BLaER1 treated with 17β-estradiol and CSF1 and Interleukin-3, amounts not matched to agents 10 nM and 100 nM (cell line): ENCODE measurements around the gene FIBP.

Experiments
- H3K27ac ChIP-seq, 11 experiments: shearing (Covaris generic); formaldehyde crosslinking; 2 replicates each; pipeline ENCODE4 v1.8.1; 2022
- H3K27me3 ChIP-seq, 11 experiments: shearing (Covaris generic); formaldehyde crosslinking; 2 replicates each; pipeline ENCODE4 v1.8.1; 2022
- H3K36me3 ChIP-seq, 11 experiments: shearing (Covaris generic); formaldehyde crosslinking; 2 replicates each; pipeline ENCODE4 v1.8.1; 2022
- H3K4me1 ChIP-seq, 10 experiments: shearing (Covaris generic); formaldehyde crosslinking; 2 replicates each; pipeline ENCODE4 v1.8.1; 2022
- H3K4me2 ChIP-seq, 11 experiments: shearing (Covaris generic); formaldehyde crosslinking; 2 replicates each; pipeline ENCODE4 v1.8.1; 2022
- H3K4me3 ChIP-seq, 10 experiments: shearing (Covaris generic); formaldehyde crosslinking; 2 replicates each; pipeline ENCODE4 v1.8.1; 2022
- H3K9ac ChIP-seq, 11 experiments: shearing (Covaris generic); formaldehyde crosslinking; 2 replicates each; pipeline ENCODE4 v1.8.1; 2022
- H3K9me3 ChIP-seq, 11 experiments: shearing (Covaris generic); formaldehyde crosslinking; replicated peaks in 1 of 11; 2 replicates each; pipeline ENCODE4 v1.8.1; 2022
- H4K20me1 ChIP-seq, 11 experiments: shearing (Covaris generic); formaldehyde crosslinking; 2 replicates each; pipeline ENCODE4 v1.8.1; 2022
- Cebpa-rat ChIP-seq, 11 experiments: shearing (Covaris generic); IDR thresholded peaks; 2 replicates each; pipeline ENCODE4 v1.8.1; 2022

Gene FIBP

DNA sequence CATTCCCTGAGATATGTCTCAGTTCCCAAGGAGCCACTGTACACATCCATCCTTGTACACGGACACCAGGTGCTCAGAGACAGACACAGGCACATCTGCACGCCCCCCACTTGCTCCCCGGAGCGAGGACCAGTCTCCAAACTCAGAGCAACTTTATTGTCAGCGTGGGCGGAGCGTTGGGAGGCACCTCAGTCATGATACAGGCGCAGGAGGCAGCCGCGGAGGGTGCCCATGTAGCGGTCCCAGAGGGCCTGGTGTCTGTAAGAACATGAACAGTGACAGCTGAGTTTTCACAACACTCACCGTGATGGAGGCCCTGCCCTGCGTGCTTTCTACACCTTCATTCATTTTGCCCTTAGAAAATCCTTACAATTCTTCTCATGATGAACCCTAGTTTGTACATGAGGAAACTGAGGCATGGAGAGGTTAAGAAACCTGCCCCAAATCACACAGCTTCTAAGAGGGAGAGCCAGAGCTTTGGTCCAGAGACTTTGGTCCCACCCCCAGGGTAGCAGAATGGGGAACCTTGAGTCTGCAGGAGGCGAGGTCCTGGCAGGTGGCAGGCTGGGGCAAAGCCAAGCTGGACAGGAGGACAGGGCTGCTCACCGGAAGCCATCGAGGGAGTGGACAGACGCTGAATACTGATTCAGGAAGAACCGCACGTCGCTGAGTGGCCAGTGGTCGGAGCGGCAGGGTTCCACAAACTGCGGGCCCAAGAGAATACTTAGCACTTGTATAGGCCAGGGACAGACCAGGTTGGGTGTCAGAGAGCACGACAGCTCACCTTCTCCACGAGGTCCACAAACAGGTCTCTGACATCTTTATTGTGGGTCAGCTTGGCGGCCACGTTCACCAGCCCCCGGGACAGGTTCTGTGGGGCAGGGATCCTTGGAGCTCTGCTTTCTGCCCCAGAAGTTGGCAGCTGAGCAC is 4.2 kb downstream of the FIBP start:
- Histone ChIP-seq H4K20me1 (peaks cover 0 to 58% (median 28%) of the 10 kb centered on the region in 11 experiments; a peak in 16 of 22 replicates), H3K36me3 (peaks cover 45 to 60% (median 50%) of the 10 kb centered on the region in 11 experiments), H3K4me2 (peak overlapping the region in 9 of 11 experiments; percentile 23 to 98 (median 79); a peak in 15 of 22 replicates), H3K4me3 (no peak overlapping the region), H3K27ac (0 out of 22 replicates have a peak overlapping the region, but pooled peaks of 1 of the 11 experiments have one; percentile 4), H3K9ac (peak overlapping the region in 6 of 11 experiments; percentile 1 to 43 (median 22); a peak in 3 of 22 replicates), H3K9me3 (no peaks in the 10 kb centered on the region), H3K4me1 (peaks cover 68 to 83% (median 78%) of the 10 kb centered on the region in 10 experiments), H3K27me3 (no peaks in the 10 kb centered on the region)
- no peak for TF ChIP-seq Cebpa-rat (IDR thresholded peaks at IDR 0.05)

DNA sequence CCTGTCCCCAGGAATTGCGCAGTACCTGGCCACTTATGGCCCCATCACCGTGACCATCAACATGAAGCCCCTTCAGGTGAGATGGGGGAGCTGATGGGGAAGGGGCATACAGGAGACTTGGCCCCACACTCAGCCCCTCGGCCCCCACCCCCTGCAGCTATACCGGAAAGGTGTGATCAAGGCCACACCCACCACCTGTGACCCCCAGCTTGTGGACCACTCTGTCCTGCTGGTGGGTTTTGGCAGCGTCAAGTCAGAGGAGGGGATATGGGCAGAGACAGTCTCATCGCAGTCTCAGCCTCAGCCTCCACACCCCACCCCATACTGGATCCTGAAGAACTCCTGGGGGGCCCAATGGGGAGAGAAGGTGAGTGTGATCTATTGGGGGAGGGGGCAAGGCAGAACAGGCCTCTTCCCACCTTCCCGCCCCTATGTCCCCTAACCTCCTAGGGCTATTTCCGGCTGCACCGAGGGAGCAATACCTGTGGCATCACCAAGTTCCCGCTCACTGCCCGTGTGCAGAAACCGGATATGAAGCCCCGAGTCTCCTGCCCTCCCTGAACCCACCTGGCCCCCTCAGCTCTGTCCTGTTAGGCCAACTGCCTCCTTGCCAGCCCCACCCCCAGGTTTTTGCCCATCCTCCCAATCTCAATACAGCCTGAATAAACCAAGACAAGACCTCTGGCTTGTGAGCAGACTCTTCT is 5.1 kb downstream of the FIBP start:
- no peak overlapping the region for H3K27ac ChIP-seq
- peaks cover 64 to 86% (median 81%) of the 10 kb centered on the region in 10 experiments for H3K4me1 ChIP-seq
- no peaks in the 10 kb centered on the region for H3K27me3 ChIP-seq
- no peak overlapping the region for H3K4me3 ChIP-seq
- no peak for TF ChIP-seq Cebpa-rat (IDR thresholded peaks at IDR 0.05)
- H3K36me3 ChIP-seq: peaks cover 45 to 60% (median 50%) of the 10 kb centered on the region in 11 experiments
- H4K20me1 ChIP-seq: peaks cover 0 to 58% (median 28%) of the 10 kb centered on the region in 11 experiments; a peak in 16 of 22 replicates
- H3K9ac ChIP-seq: 0 out of 22 replicates have a peak overlapping the region, but pooled peaks of 1 of the 11 experiments have one; percentile 1
- no peak overlapping the region for H3K4me2 ChIP-seq
- no peaks in the 10 kb centered on the region for H3K9me3 ChIP-seq

DNA sequence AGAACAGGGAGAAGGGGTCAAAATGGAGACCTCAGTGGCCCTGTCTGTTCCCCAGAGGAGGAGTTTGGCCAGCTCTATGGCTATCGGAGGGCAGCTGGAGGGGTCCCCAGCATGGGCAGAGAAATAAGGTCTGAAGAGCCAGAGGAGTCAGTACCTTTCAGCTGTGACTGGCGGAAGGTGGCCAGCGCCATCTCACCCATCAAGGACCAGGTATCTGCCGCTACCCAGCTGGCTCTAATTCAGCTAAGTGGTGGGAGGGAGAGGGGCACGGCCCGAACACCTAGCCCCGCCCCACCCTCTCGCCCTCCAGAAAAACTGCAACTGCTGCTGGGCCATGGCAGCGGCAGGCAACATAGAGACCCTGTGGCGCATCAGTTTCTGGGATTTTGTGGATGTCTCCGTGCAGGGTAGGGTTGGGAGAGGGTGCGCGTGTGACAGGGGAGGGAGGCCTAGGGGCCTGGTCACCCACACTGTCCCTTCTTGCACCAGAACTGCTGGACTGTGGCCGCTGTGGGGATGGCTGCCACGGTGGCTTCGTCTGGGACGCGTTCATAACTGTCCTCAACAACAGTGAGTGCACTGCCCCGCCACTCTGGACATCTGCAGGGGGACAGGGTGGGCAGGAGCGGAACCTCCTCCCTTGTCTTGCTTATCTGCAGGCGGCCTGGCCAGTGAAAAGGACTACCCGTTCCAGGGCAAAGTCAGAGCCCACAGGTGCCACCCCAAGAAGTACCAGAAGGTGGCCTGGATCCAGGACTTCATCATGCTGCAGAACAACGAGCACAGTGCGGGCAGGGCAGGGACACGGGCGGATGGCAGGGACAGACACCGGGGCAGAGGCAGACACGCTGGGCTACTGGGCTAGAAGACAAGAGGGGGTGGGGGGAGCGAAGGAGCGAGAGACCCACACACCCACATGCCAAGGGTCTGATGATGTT is 5.9 kb downstream of the FIBP start:
- H3K4me1 ChIP-seq: peaks cover 59 to 84% (median 77%) of the 10 kb centered on the region in 10 experiments
- no peak overlapping the region for H3K4me3 ChIP-seq
- peaks cover 45 to 60% (median 50%) of the 10 kb centered on the region in 11 experiments for H3K36me3 ChIP-seq
- no peaks in the 10 kb centered on the region for H3K27me3 ChIP-seq
- H3K9me3 ChIP-seq: no peaks in the 10 kb centered on the region
- no peak for TF ChIP-seq Cebpa-rat (IDR thresholded peaks at IDR 0.05)
- H4K20me1 ChIP-seq: peaks cover 0 to 56% (median 28%) of the 10 kb centered on the region in 11 experiments; a peak in 15 of 22 replicates
- H3K27ac ChIP-seq: peak overlapping the region in 1 of 11 experiments; percentile 51; a peak in 2 of 22 replicates
- H3K4me2 ChIP-seq: peak overlapping the region; percentile 68 to 94 (median 88); a peak in 20 of 22 replicates
- H3K9ac ChIP-seq: peak overlapping the region in 7 of 11 experiments; percentile 6 to 57 (median 49); a peak in 3 of 22 replicates

DNA sequence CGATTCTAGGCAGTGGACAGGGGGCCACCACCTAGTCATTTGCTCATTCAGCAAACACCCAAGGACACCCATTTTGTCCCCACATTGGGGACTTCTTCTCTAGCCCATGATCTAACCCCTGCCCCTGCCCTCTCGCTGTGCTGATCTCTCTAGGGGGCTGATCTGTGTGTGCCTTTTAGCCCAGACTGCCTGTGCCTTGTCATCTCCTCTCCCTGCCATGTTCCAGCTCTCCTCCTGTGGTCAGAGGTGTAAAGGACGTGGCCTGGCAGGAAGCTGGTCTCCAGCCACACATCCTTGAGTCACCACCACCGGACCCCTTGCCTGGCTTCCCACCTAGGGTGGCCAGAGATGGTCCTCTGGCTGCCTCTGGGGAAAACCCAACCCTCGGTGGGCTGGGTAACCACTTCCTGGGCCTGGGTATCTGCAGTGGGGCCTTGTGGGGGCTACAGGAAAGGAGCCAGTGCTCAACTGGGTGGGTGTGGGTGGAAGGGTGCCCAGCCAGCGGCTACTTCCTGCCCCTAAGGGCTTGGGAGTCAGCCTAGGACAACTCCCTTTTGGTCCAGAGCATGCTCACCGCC is 7.3 kb downstream of the FIBP start:
- no peaks in the 10 kb centered on the region for H3K27me3 ChIP-seq
- peaks cover 35 to 46% (median 39%) of the 10 kb centered on the region in 11 experiments for H3K36me3 ChIP-seq
- H3K9me3 ChIP-seq: no peaks in the 10 kb centered on the region
- H3K27ac ChIP-seq: peak overlapping the region in 8 of 11 experiments; percentile 2 to 58 (median 34); a peak in 13 of 22 replicates
- peaks cover 45 to 81% (median 65%) of the 10 kb centered on the region in 10 experiments for H3K4me1 ChIP-seq
- peak overlapping the region in 2 of 10 experiments; percentile 7 to 54; a peak in 1 of 20 replicates for H3K4me3 ChIP-seq
- H4K20me1 ChIP-seq: peaks cover 0 to 43% (median 22%) of the 10 kb centered on the region in 11 experiments; a peak in 15 of 22 replicates
- TF ChIP-seq Cebpa-rat (IDR thresholded peaks at IDR 0.05): no peak
- H3K4me2 ChIP-seq: peak overlapping the region; percentile 68 to 94 (median 88)
- peak overlapping the region in 9 of 11 experiments; percentile 6 to 57 (median 38); a peak in 12 of 22 replicates for H3K9ac ChIP-seq

DNA sequence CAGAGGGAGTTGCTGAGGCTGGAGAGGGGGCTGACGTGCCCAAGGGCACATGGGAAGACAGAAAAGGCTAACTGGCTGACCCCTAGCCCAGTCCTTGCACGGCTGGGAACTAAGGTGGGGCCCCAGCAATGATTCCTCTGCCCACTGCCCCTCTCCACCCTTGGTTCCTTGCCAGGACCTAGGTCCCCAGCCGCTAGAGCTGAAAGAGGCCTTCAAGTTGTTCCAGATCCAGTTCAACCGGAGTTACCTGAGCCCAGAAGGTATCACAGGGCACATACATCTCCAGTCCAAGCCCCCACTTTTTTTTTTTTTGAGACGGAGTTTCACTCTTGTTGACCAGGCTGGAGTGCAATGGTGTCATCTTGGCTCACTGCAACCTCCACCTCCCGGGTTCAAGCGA is 8.2 kb downstream of the FIBP start:
- Histone ChIP-seq H3K4me1 (peaks cover 36 to 72% (median 56%) of the 10 kb centered on the region in 10 experiments), H3K9me3 (no peaks in the 10 kb centered on the region), H3K27ac (peak overlapping the region in 5 of 11 experiments; percentile 13 to 48 (median 41); a peak in 7 of 22 replicates), H3K36me3 (peaks cover 26 to 37% (median 30%) of the 10 kb centered on the region in 11 experiments), H3K4me2 (peak overlapping the region; percentile 55 to 94 (median 86)), H4K20me1 (peaks cover 0 to 34% (median 15%) of the 10 kb centered on the region in 11 experiments; a peak in 15 of 22 replicates), H3K9ac (peak overlapping the region in 7 of 11 experiments; percentile 4 to 53 (median 15); a peak in 7 of 22 replicates), H3K27me3 (no peaks in the 10 kb centered on the region), H3K4me3 (peak overlapping the region in 3 of 10 experiments; percentile 25 to 47 (median 36); a peak in 2 of 20 replicates)
- no peak for TF ChIP-seq Cebpa-rat (IDR thresholded peaks at IDR 0.05)

DNA sequence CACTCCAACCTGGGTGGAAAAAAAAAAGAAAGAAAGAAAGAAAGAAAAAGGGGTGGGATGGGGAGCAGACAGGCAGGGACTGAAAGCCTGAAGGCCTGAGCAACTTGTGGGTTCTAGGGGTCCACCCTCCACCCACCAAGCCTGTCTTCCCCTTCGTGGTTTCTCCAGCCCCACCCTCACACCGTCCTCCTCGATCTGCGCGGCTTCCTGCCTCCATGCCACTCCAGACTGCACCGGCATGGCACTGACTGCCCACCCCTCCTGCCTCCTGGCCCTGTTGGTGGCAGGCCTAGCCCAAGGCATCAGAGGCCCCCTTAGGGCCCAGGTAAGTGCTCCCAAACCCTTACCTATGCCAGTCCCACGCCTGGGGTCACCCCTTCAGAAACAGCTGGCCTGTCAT is 8.7 kb downstream of the FIBP start, which contains the start of gene CTSW:
TSS of gene CTSW (plus strand) at position 221 of the 400 bp plus-strand sequence. CDS start at position 239, 18 bp downstream.
- Histone ChIP-seq H3K27me3 (no peaks in the 10 kb centered on the region), H4K20me1 (peaks cover 0 to 29% (median 12%) of the 10 kb centered on the region in 11 experiments; a peak in 12 of 22 replicates), H3K9ac (peak within 1 kb of the TSS in 9 of 11 experiments; percentile 4 to 57 (median 38); a peak in 10 of 22 replicates), H3K27ac (peak within 1 kb of the TSS in 8 of 11 experiments; percentile 2 to 58 (median 42); a peak in 10 of 22 replicates), H3K9me3 (no peaks in the 10 kb centered on the region), H3K36me3 (peaks cover 24 to 33% (median 26%) of the 10 kb centered on the region in 11 experiments), H3K4me3 (peak within 1 kb of the TSS in 3 of 10 experiments; percentile 25 to 47 (median 36); a peak in 2 of 20 replicates), H3K4me2 (peak within 1 kb of the TSS; percentile 68 to 94 (median 88)), H3K4me1 (peaks cover 32 to 68% (median 52%) of the 10 kb centered on the region in 10 experiments)
- no peak for TF ChIP-seq Cebpa-rat (IDR thresholded peaks at IDR 0.05)
